Stimulated activated CD4-positive, alpha-beta T cell treated with anti-CD3 and anti-CD28 coated beads, Interleukin-4, amount 100 ng/mL, for 48 hours (primary cell): Measurements from ENCODE around the gene COL20A1.

Experiments used
- DNase-seq, 2 donors: peaks; one replicate each; pipeline ENCODE4 v3.0.0-alpha.2; 2020; ENCODE audit warnings: low read depth in 2 of 2

COL20A1 gene

GRCh38 chr20:63347950-63348827 is 55.2 kb downstream of the COL20A1 start:
- no peak for DNase-seq

GRCh38 chr20:63348828-63349515 is 56.0 kb downstream of the COL20A1 start:
- no peak for DNase-seq

- DNase-seq = no peak
Observed at GRCh38 chr20:63349516-63349895, 56.5 kb downstream of the COL20A1 start.

GRCh38 chr20:63350196-63350595 is 57.2 kb downstream of the COL20A1 start:
- DNase-seq = no peak

- no peak for DNase-seq
Observed at GRCh38 chr20:63350597-63351325, 57.8 kb downstream of the COL20A1 start.

- DNase-seq = no peak
Observed at GRCh38 chr20:63351326-63351700, 58.3 kb downstream of the COL20A1 start.

- no peak for DNase-seq
Observed at GRCh38 chr20:63351811-63352591, 59.0 kb downstream of the COL20A1 start.

GRCh38 chr20:63352811-63353221 is 59.8 kb downstream of the COL20A1 start:
- no peak for DNase-seq

- no peak for DNase-seq
Observed at GRCh38 chr20:63354636-63355350, 61.8 kb downstream of the COL20A1 start.

GRCh38 chr20:63355781-63356295 is 62.9 kb downstream of the COL20A1 start:
- DNase-seq = no peak

GRCh38 chr20:63356511-63356910 is 63.5 kb downstream of the COL20A1 start:
- DNase-seq = no peak

- DNase-seq = no peak
Observed at GRCh38 chr20:63356931-63357879, 64.2 kb downstream of the COL20A1 start.

GRCh38 chr20:63357921-63358905 is 65.2 kb downstream of the COL20A1 start:
- DNase-seq = no peak

- no peak for DNase-seq
Observed at GRCh38 chr20:63359164-63359934, 66.4 kb downstream of the COL20A1 start.

- no peak for DNase-seq
Observed at GRCh38 chr20:63359937-63360849, 67.2 kb downstream of the COL20A1 start.

- DNase-seq = no peak
Observed at GRCh38 chr20:63360850-63361518, 68.0 kb downstream of the COL20A1 start, which contains the start of gene CHRNA4. TSS of gene CHRNA4 (minus strand) at chr20:63361349. CDS start at chr20:63361165, 184 bp downstream.
